GM12874 (cell line): Measurements from ENCODE around the gene PEPD.

Source experiments
- TF ChIP-seq, protein P1 (sequence below): IDR thresholded peaks from 2 replicates; pipeline ENCODE4 v1.5.1; 2011; ENCODE audit warnings: low read depth, mild to moderate bottlenecking, control low read depth, low read length, moderate library complexity; ENCODE audit not compliant: insufficient read depth

PEPD gene

GRCh38 chr19:33469171-33470039, 52.2 kb downstream of the PEPD start:
- TF ChIP-seq, protein P1, sequence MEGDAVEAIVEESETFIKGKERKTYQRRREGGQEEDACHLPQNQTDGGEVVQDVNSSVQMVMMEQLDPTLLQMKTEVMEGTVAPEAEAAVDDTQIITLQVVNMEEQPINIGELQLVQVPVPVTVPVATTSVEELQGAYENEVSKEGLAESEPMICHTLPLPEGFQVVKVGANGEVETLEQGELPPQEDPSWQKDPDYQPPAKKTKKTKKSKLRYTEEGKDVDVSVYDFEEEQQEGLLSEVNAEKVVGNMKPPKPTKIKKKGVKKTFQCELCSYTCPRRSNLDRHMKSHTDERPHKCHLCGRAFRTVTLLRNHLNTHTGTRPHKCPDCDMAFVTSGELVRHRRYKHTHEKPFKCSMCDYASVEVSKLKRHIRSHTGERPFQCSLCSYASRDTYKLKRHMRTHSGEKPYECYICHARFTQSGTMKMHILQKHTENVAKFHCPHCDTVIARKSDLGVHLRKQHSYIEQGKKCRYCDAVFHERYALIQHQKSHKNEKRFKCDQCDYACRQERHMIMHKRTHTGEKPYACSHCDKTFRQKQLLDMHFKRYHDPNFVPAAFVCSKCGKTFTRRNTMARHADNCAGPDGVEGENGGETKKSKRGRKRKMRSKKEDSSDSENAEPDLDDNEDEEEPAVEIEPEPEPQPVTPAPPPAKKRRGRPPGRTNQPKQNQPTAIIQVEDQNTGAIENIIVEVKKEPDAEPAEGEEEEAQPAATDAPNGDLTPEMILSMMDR: no peak

DNA sequence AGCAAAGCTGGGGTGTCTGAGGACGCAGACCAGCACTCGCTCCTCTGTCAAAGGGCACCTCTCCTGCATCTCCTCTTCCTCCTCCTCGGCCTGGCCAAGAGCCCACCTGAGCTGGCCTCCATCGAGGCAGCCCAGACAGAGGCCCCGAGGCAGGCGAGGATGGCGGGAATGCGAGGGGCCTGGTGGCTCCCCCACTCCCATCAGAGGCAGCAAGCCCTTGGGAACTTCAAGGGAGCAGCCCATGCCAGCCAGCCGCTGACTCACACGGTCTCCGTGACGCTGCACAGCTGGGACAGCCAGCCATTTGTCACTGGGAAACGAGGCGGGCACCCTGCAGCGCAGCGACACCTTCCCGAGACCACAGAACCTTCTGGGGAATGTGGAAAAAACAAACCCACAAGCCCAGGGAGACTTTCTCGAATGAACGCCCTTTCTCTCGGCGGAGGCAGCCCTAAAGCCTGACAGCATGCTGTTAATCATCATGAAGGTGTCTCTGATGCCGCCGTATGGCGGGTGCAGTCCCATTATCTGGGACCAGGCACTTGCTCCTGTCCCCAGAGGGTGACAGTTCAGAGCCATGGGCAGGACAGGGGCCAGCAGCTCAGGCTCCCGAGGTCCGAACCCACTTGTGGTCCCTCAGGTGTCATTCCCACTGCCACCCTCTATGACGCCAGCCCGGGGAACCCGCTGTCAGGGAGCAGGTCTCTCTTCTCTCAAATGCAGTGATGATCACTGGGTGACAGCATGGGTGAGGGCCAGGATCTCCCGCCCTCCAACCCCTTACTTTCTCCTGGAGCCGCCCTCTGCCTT, 53.0 kb downstream of the PEPD start:
- TF ChIP-seq, protein P1: no peak

DNA sequence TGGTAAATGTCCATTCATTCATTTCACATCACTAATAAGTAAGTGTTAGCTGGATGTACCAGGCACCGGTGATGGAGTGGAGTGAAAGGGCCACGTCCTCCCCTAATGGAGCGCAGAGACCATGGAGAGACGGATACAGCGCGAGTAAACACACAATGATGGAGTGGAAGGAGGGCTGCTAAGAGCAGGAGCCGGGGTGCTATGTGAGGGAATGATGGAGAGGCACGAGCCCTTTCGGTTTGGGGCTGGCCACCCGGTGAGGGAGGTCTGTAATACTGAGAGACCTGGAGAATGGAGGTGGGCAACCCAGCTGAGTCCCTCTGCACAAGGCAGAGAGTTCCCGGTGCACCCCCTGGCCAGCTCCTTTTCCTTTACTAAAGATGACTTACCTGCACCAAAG, 53.7 kb downstream of the PEPD start:
- TF ChIP-seq, protein P1: no peak

GRCh38 chr19:33465834-33466233, 55.8 kb downstream of the PEPD start:
- TF ChIP-seq, protein P1: no peak

GRCh38 chr19:33465371-33465770, 56.2 kb downstream of the PEPD start:
- TF ChIP-seq, protein P1: no peak

DNA sequence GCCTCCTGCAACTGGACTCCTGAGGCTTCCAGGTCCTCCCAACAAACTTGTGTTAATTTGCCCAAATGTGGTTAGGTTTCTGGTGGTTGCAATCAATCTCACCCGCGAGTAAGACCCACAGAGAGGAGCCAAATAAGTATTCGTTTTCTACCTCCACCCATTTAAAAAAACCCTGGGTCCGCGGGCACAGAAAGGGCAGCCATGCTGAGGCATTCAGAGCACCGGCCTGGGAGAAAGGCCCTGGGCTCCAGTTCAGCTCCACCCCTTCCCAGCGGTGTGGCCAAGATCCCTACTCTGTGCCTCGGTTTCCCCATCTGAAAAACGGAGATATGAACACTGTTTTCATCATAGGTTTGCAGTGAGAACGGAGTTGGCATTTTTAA, 56.9 kb downstream of the PEPD start:
- TF ChIP-seq, protein P1: no peak

DNA sequence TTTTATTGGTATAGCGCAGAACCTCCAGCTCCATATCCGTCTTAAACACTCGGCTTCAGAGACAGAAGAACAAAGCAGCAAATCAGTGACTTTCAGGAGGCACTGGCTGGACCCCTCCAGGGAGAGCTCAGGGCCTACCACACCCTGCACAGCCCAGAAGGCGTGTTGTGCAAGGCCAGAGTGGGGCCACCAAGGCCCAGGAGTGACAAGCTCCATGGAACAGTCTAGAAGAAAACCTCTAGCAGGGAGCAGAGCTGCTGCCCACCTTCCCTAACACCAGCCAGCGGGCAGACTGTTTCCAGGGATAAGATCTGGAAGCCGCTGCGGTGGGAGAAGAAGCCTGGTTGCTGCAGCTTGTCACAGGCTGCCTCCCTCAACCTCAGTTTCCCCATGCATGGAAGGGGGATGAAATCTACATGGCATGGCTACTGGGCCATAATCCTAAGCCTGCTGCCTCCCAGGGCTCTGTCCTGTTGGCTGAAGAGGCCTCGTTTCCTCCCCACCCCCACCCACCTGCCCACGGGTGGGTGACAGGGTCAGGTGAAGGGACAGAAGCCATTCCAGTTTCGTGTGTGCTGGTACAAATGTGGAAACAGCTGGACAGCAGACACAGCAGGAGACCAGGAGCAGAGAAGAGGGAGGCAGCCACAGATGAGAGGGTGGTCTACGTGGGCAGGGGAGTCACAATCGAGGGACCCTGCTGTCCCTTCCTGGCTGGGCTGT, 57.4 kb downstream of the PEPD start:
- TF ChIP-seq, protein P1: no peak
